ENCODE results near the gene TXNDC9.
"Not testable (repeated sequence)": the region's sequence is repeated elsewhere in the genome, so short reads cannot be mapped to it uniquely, and the experiment has no call there.

The TXNDC9 gene

GRCh38 chr2:99325384-99325783 is 10.7 kb downstream of the TXNDC9 start:
- no peak for DNase-seq (ENCODE audit: low read depth)
- TF ChIP-seq CTCF (IDR thresholded peaks at IDR 0.05; ENCODE audit: insufficient read depth, low read depth, low read length, missing control alignments): no peak
- no peak overlapping the region for H3K4me3 ChIP-seq (ENCODE audit: low read length)

GRCh38 chr2:99317873-99318200 is 18.3 kb downstream of the TXNDC9 start:
- H3K4me3 ChIP-seq (ENCODE audit: low read length); DNase-seq (ENCODE audit: low read depth): not testable (repeated sequence)

GRCh38 chr2:99317161-99317872 is 18.8 kb downstream of the TXNDC9 start:
- DNase-seq (ENCODE audit: low read depth): no peak
- TF ChIP-seq CTCF (IDR thresholded peaks at IDR 0.05; ENCODE audit: insufficient read depth, low read depth, low read length, missing control alignments): no peak

GRCh38 chr2:99301097-99301496 is 35.0 kb downstream of the TXNDC9 start, which contains the start of gene LYG1:
Gene LYG1, minus strand, starts transcription at chr2:99301197. Its CDS starts 5,527 bp downstream, at chr2:99295670.
- H3K4me3 ChIP-seq (ENCODE audit: low read length); DNase-seq (ENCODE audit: low read depth): not testable (repeated sequence)

More at GRCh38 chr2:99317161-99317872, 18.8 kb downstream of the TXNDC9 start:
- no peak overlapping the region for H3K4me3 ChIP-seq (ENCODE audit: low read length)

GRCh38 chr2:99299580-99299979 is 36.6 kb downstream of the TXNDC9 start:
- DNase-seq (ENCODE audit: low read depth): no peak
- no peak overlapping the region for H3K4me3 ChIP-seq (ENCODE audit: low read length)
- TF ChIP-seq CTCF (IDR thresholded peaks at IDR 0.05; ENCODE audit: insufficient read depth, low read depth, low read length, missing control alignments): no peak

- no peak for TF ChIP-seq CTCF (IDR thresholded peaks at IDR 0.05; ENCODE audit: insufficient read depth, low read depth, low read length, missing control alignments)
- DNase-seq (ENCODE audit: low read depth): peak; percentile 66
- no peak overlapping the region for H3K4me3 ChIP-seq (ENCODE audit: low read length)
These were observed 38.1 kb downstream of the TXNDC9 start for GRCh38 chr2:99297994-99298393.

- no peak overlapping the region for H3K4me3 ChIP-seq (ENCODE audit: low read length)
- TF ChIP-seq CTCF (IDR thresholded peaks at IDR 0.05; ENCODE audit: insufficient read depth, low read depth, low read length, missing control alignments): no peak
- peak; percentile 28 for DNase-seq (ENCODE audit: low read depth)
These were observed 50.6 kb downstream of the TXNDC9 start for GRCh38 chr2:99285526-99285925.

GRCh38 chr2:99279969-99280695 is 56.0 kb downstream of the TXNDC9 start:
- TF ChIP-seq CTCF (IDR thresholded peaks at IDR 0.05; ENCODE audit: insufficient read depth, low read depth, low read length, missing control alignments): no peak
- DNase-seq (ENCODE audit: low read depth): no peak
- no peak overlapping the region for H3K4me3 ChIP-seq (ENCODE audit: low read length)
